Activated gamma-delta T cell treated with Interleukin-2 at 50 U/mL for 16 hours (primary cell): ENCODE data around the gene NCS1.

ENCODE experiments used
- DNase-seq: peaks from one replicate; pipeline ENCODE4 v3.0.0-alpha.2; 2020

Gene NCS1

DNA sequence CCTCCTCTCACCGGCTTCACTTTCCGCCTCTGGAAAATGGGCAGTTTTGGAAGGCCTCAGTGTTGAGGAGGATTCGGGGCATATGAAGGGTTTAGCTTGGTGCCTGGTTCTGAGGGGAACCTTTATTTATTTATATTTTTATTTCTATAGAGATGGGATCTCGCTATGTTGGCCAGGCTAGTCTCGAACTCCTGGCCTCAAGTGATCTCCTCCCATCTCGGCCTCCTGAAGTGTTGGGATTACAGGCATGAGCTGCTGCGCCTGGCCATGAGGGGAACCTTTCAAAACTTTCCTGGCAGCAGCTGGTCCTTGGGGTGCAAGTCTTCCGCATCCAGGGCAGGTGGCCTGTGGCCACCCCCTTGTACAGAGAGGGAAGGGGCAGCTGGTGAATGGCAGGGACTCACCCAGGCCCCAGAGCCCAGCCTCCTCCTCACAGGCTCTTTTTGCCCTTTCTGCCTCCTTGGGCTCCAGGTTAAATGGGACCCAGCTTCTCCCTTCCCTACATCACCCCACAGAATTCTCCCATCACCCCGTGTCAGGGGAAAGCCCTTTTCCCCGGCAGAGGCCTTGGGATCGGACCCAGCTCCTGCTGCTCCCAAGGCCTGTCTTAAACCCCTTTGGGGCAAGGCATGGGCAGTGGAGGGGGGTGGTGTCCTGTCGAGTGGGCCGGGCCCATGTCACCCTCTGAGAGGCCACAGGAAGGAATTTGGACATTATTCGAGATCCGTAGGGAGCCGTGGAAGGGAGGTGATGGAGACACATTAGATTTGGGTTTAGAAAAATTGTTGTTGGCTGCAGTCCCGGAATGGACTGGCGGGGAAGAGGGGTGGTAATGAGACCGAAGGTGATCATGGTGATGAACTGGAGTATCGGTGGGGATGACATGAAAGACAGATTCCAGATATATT lies 5.9 kb downstream of the NCS1 start:
- DNase-seq, result no peak

DNA sequence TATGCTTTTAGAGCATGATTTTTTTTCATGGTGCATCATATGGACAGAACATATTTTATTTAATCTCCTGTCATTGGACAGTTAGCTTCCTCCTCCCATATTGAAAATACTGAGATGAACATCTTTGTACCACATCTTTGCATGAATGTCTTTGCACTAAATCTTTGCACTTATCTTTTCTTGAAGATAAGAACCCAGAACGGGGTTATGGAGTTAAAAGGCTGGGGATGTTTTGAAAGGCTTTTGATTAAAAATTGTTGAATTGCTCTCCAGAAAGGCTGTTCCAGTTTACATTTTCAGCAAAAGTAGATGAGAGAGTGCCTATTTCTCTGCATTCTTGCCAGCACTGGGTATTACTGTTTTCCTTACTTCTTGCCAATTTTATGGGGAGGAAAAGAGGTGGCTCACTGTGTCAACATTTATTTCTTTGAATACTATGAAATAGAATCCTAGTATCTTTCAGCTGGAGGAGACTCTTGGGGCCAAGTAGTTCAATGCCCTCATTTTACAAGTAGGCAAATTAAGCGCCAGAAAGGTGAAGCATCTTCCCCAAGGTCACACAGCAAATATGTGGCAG lies 7.2 kb downstream of the NCS1 start:
- no peak for DNase-seq

DNA sequence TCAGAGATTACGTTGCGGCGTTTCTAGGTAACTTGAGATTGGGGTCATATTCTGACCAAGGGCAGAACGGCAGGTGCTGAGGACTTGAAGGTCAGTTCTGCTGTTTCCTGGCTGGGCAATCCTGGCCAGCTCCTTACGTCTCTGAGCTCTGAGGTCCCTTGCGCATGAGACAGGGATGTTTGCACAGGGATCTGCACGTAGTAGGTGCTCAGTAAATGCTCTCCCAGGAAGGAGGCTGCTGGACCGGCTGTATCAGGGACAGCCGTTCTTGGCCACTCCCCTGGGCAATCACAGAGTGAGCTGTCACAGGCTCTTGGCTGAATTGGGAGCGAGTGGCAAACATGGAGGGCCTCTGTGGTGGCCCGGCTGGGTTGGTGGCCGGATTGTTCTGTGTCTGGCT lies 8.3 kb downstream of the NCS1 start:
- no peak for DNase-seq

DNA sequence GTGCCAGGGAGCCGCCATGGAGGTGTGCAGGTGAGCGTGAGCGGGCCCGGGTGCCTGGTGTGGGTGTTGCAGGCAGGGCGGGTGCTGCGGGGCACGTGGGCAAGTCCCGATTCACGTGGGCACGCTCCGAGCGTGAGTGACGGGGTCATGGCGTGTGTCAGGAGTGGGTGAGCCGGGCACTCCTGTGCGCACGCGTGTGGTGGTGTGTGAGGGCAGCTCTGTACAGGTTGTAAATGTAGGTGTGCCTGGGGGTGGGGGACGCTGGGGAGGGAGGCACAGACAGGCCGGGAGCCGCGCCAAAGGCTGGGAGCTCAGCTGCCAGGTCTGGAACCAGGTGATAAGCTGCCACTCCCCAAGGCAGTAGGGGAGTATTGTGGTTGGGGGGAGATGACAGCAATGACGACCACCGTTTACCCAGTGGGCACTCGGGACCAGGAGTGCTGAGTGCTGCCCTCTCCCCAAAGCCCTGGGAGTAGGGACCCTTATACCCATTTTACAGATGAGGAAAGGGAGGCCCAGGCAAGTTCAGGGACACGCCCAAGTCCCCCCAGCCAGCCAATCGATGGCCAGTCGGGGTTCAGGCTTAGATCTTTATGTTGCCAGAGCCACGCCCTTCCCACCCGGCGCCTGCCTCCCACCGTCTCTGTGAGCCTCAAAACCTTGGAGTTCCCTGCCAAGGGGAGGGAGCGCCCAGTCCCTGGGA lies 9.6 kb downstream of the NCS1 start:
- no peak for DNase-seq

DNA sequence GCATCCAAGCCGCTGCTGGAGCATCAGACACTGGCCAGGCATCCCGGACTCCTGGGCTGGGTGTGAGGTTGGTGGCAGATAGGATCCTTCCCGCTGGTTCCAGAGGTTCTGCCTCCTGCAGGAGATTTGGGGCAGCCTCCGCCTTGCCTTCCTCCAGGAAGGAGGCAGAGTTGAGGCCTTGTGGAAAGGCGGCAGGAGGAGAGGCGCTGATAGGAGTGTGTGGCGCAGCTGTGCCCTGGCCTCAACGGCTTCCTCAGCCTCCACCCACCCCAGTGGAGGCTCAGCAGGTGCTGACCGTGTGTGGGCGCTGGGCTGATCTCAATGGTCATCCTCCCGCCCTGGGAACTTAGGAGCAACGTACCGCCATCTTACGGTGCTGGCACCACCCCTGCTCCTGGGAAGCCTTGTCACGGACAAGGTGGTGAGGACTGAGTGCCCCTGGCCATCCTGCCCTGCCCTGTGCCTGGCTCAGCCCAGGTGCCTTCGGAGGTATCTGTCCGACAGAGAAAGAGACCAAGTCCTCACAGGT lies 10.2 kb downstream of the NCS1 start:
- DNase-seq, result no peak

DNA sequence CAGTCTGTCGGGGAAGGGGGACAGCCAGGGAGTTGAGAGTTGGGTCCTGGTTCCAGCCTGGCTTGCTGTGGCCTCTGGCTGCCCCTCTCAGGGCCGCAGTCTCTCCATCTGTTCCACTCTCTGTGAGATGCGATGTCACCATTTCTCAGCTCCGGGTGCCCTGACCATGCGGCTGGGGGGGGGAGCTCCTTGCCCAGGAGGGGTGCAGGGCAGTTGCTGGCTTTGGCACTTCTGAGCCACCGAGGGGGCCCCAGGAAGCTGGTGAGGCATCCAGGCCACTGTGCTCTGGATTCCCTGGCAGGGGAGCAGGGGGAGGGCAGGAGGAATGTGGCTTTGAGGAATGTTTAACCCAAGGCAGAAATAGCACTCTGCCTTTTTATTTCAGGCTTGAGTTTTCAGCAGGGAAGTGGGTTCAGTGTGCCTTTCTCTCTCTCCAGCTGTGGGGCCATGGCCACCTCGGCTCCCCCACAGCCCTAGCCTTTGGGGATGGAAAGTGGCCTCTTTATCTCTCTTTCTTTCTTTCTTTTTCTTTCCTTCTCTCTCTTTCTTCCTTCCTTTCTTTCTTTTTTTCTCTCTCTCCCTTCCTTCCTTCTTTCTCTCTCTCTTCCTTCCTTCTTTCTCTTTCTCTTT lies 11.0 kb downstream of the NCS1 start:
- no peak for DNase-seq

DNA sequence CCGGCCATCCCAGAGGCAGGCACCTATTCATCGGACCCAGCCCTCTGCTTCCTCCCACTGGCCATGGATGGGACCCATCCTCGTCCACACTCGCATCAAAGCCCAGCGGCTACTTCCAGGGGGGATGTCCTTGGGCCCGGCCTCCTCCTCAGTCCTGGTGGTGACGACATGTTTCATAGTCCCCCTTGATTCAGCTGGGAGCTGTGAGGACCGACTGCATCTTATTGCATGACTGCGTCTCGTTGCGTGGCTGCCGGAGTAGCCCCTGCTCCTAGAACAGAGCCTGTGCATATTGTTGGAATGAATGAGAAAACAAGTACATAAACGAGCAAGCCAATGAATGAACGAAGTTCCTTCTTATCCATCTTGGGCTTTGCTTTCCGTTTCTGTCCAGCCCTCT lies 12.8 kb downstream of the NCS1 start:
- no peak for DNase-seq

DNA sequence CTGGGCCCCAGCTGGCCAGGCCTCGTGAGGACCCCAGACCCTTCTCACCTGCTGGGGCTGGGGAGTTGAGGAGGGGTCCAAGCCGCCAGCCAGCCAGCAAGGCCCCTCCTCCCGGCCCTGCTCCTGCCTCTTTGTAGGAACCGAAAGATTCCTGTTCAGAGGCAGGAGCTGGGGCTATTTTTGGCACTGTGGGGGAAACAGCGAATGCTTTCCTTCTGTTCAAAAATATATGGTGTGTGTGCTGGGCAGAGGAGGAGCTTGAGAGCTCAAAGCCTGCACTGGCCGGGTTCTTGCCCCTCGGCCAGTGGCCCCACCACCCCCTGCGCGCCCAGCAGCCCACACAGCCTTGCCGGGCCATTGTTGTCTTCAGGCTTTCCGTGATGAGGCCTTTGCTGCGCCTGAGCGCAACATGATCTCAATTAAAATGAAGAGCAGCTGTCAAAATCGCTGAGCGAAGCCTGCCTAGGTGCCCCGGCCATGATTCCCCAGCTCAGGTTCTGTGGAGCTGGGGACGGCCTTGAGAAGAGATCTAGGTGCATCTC lies 13.4 kb downstream of the NCS1 start:
- no peak for DNase-seq

DNA sequence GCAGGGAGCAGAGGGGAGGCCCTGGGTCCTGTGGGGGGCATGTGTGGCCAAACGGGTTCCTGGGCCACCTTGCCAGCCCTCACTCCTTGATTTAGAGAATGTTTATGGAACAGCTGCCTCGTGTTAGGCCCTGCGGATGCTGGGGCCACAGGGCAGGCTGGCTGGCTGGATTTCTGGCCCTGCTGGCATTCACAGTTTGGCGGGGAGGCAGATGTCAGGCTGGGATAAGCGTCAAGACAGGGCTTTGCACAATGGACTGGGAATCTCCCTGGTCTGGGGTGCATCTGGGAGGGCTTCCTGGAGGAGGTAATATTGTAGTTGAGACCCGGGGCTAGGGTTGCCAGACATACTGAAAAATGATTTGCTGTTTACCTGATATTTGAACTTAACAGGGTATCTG lies 13.8 kb downstream of the NCS1 start:
- no peak for DNase-seq

DNA sequence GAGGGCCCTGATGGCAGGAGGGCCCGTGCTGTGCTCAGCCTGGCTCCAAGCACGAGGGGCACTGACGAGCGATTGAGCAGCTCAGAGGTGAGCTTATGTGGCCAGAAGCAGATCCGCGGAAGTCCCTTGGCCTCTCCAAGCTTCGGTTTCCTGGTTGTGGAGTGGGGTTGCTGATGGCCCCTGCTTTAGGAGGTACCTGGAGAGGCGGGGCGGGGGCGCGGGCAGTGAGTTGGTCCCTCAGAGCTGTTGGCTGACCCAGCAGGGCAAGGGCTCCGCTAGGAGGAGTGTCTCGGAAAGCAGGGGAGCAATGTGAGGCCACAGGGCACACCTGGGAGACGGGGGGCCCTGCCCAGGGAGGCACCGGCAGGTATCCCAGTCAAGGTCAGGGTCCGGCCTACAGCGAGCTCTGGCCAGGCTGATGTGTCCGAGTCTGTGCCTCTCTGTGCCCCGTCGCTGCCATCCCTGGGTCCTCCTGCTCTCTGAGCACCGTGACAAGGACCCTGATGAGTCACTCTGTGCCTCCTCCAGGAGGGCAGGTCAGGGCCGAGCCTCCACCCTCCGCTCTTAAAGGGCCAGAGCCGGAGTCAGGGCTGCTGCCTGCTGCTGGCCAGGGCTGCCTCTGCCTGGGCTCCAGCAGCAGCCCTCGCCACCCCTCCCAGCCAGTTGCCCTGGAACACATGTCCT lies 14.8 kb downstream of the NCS1 start:
- DNase-seq, result no peak

DNA sequence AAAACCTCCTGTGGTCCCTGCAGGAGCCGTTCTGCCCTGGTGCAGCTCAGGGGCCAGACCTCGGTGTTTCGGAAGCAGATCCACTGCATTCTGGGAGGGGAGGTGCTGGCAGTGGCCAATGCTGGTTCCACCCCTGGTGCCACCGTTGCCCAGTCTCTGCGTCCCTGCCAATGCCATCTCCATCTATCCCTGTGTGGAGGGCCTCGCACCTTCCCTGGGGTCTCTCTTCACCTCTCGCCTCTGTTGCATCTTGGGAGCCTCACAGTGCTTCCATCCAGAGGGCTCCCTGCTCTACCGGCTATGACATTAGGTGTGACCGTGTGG lies 15.3 kb downstream of the NCS1 start:
- no peak for DNase-seq

DNA sequence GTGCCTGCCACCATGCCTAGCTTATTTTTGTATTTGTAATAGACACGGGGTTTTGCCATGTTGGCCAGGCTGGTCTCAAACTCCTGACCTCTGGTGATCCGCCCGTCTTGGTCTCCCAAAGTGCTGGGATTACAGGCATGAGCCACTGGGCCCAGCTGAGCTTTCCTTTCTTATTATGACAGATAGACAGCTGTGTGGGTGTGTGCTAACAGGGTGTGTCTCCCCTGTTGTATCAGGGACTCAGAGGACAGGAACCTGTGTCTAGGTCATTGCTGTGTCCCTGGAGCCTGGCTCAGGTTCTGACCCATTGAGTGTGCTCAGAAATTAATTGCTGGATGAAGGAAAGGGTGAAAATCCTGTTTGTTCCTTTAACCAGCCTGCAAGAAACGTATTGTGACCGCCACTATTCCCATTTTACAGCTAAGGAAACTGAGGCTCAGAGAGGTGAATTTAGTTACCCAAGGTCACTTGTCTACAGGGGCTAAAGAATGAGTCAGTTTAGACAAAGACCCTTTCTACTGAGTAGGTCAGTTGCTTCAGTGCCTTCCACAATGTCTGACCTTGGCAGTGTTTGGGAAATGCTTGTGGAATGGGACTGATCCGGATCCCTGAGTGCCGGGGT lies 16.8 kb downstream of the NCS1 start:
- no peak for DNase-seq

DNA sequence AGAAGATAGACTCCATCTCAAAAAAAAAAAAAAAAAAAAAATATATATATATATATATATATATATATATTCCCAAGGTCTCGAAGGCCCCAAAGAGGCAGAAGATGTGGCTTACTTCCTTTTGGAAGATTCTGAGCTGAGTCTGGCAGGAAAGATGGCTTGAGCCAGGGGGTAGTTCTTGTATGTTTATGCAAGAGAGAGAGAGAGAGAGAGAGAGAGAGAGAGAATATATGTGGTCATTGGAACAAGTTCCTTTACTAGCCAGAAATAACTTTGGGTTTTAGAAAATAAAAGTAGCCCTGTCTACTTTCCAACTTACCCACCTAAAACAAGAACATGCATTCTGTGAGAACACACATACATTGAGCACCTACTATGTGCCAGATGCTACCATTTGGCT lies 17.6 kb downstream of the NCS1 start:
- DNase-seq, result no peak

DNA sequence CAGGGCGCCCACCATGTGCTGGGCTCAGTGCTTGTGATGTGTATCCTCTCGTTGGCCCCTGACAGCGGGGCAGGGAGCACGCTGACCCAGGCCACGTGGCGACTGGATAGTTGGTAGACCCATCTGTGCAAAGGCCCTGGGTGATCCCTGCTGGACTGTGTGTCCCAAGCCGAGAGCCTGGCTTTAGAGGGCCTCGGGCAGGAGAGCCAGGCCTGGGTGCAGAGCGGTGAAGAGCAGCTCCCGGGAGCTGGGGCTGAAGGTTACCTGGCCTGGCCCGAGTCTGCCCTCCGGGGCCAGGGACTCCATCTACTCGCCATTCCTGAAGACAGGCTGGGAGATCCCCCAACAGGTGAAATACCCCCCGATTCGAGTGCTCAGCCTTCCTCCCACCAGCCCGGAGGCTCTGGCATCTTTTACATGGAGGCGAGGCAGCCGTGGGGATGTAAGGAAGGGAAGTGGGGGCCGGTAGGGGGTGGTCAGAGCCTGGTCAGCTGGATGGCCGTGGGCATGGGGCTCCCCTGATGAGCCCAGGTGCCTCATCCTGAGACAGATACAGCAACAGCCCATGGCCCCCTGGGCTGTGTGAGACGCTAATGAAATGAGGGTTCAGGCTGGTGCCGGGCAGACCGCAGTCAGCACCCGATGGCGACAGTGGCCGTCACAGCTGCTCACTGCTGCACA lies 19.0 kb downstream of the NCS1 start:
- no peak for DNase-seq

DNA sequence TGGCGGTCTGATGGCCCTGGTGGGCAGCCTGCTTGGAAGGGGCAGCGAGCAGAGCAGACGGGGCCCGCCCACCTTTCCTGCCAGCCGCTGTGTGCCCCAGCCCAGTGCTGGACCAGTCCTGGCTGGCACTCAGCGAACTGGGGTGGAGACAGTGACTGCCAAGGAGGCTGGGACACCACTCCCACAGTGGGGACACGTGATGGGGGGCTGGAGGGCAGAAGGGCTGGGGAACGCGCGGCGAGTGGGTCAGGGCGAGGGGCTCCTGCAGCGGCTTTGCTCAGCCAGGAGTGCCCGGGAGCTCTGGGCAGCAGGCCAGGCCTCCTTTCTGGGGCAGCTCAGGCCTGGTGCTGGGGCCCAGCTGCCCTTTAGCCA lies 19.5 kb downstream of the NCS1 start:
- no peak for DNase-seq

DNA sequence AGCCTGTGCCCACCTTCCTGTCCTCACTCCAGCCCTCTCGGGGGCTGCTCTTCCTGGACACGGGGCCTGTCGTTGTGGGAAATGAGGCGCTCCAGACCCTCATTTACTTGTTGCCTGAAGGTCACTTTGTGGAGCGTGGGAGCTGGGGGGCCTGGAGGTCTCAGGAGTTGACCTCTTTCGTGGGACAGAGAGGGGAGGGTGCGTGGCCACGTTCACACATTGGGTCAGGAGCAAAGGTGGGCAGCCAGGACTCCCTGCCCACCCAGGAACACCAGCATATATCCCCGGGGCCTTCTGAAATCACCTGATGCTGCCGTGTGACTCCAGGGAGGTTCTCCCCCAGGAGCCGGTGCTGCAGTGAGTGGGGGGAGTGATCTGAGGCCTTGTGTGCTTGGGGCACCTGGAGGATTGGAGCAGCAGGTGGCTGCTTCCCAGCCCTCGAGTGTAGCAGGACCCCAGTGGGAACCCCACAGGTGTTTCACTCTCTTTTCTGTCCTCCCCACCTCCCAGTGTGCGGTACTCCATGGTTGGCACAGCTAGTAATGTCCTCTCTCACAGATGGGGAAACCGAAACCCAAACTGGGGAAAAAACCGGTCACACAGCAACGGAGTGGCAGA lies 20.3 kb downstream of the NCS1 start:
- no peak for DNase-seq

DNA sequence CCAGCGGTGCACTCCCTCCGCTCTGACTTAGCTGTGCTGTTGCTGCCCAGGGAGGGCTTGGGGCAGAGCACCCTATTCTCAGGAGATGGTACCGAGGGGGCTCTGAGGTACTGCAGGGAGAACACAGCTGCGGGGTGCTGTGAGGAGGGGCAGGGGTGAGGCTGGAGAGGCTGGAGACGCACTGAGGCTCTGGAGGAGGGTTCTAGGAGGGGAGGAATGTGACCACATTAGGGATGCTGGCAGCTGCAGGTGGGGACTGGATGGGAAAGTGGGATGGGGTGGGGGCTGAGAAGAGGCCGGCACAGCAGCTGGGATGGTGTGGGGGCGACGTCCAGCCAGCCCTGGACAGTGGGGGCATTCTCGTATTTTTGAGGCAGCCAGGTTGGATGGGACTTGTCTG lies 20.9 kb downstream of the NCS1 start:
- no peak for DNase-seq

DNA sequence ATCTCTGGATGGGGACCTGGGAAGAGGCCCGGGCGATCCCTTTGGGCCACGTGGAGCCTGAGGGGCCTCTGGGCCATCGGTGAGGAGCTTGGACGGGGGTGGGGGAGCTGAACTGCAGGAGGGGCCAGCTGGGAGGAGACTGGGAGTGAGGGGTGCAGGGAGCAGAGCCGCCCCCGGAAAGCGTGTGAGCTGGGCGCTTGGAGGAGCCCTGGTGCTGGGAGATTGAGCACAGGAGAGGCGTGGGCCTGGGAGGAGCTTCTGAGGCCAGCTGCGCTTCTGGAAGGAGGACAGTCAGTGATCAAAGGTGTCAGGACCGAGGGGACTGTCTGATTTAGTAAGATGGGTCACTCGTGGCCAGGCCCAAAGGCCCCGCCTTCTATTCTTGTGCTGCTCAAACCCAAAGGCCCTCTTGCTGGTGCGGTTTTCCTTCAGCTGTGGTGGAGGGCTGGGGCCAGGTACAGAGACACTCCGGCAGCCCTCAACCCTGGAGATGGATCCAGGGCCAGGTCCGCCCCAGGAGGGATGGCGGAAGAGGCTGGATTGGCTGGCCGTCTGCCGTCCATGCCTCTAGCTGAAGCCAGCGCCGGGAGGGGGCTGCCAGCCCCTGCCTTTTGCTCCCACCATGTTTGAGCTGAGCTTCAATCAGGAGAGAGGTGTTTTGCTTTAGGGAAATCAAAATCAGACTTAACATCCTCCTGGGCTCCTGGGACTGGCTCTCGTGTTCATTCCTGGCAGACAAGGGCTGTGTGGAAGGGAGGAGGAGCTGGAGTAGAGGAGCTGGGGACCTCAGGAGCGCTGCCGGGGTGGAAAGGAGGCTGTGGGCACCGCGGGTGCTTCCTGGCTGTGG lies 21.6 kb downstream of the NCS1 start:
- DNase-seq, result no peak

DNA sequence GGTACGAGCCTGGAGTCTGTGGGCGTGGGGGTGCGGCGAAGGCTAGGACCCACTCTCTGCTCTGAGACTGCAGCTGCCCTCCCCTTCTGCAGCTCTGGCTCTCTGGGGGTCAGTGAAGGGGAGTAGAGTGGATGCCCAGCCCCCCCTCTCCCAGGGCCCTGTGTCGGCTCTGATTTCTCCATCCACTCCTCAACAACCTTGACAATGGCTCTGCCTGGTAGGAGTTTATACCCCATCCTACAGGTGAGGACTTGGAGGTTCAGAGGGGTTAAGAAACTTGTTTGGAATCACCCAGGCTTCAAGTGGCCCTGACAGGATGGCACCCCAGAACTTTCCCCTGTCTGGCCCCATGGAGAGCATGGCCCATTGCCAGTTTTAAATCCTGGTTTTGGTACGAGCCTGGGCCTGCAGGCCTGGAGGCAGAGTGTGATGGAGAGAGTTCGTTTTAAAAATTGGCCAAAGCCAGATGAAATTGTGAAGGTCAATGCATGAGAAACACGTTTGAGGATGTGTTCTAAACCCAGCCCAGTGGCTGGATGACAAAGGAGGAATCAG lies 22.3 kb downstream of the NCS1 start:
- DNase-seq, result no peak

DNA sequence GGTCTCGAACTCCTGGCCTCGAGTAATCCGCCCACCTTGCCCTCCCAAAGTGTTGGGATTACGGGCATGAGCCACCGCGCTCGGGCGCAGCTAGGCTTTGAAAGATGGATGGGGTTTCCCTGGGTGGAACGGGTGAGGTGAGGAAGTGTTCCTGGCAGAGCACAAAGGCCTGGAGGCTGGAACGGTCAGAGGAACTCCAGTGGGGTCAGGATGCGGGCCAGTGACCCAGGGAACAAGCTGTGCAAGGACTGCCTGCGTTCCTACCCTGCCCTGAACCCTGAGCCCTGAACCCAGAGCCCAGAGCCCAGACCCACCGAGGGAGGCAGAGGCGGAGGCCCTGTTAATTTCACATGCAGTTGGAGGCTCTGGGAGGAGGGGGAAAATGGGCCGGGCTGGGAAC lies 23.4 kb downstream of the NCS1 start:
- no peak for DNase-seq
